ENCODE data around the gene EHHADH.
A peak's percentile ranks its signal among the peaks of the same experiment; 100 is the strongest.

Gene EHHADH

GRCh38 chr3:185172086-185173049 lies 81.5 kb downstream of the EHHADH start:
- Histone ChIP-seq H3K27me3 (ENCODE audit: control insufficient read depth in 5 of 5, insufficient read depth in 4 of 5, low read length in 5 of 5) (no peaks in the 10 kb centered on the region), H3K27ac (ENCODE audit: low read depth, low read length) (no peak overlapping the region), H3K4me1 (ENCODE audit: control insufficient read depth in 5 of 5, insufficient read depth in 5 of 5, low read length in 5 of 5) (peaks cover 0 to 14% (median 13%) of the 10 kb centered on the region in 5 donors), H3K36me3 (ENCODE audit: control insufficient read depth in 5 of 5, insufficient read depth in 5 of 5, low read length in 5 of 5) (no peaks in the 10 kb centered on the region), H3K9me3 (ENCODE audit: control insufficient read depth in 5 of 5, low read length in 5 of 5) (no peaks in the 10 kb centered on the region), H3K9ac (ENCODE audit: low read length in 5 of 5) (no peak overlapping the region), H3K4me3 (ENCODE audit: low read depth in 1 of 5, low read length in 5 of 5) (no peak overlapping the region)

- Histone ChIP-seq H3K27me3 (ENCODE audit: control insufficient read depth in 5 of 5, insufficient read depth in 4 of 5, low read length in 5 of 5) (no peaks in the 10 kb centered on the region), H3K4me3 (ENCODE audit: low read depth in 1 of 5, low read length in 5 of 5) (no peak overlapping the region), H3K27ac (ENCODE audit: low read depth, low read length) (no peak overlapping the region), H3K36me3 (ENCODE audit: control insufficient read depth in 5 of 5, insufficient read depth in 5 of 5, low read length in 5 of 5) (no peaks in the 10 kb centered on the region), H3K9me3 (ENCODE audit: control insufficient read depth in 5 of 5, low read length in 5 of 5) (no peaks in the 10 kb centered on the region), H3K4me1 (ENCODE audit: control insufficient read depth in 5 of 5, insufficient read depth in 5 of 5, low read length in 5 of 5) (no peaks in the 10 kb centered on the region), H3K9ac (ENCODE audit: low read length in 5 of 5) (no peak overlapping the region)
Observed at GRCh38 chr3:185164428-185165217, 89.2 kb downstream of the EHHADH start.

DNA sequence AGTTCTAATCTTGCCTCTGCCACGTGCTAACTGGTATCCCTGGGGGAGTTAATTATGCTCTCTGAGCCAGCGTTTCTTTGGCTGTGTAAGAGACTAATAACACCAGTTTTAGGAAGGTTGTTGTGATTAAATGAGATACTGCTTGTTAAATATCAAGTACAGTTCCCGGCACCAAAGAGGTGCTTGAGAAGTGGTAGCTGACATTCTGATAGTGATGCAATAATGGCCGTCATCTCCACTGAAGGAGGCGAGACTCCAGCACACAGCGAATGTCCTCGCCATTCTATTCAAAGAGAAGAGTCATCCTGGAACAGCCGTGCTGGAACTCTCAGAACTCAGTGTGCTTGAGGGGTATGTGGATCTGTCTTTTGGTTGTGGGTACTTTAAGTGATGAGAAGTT lies 91.2 kb downstream of the EHHADH start:
- no peak overlapping the region for H3K4me3 ChIP-seq (ENCODE audit: low read depth in 1 of 5, low read length in 5 of 5)
- no peaks in the 10 kb centered on the region for H3K27me3 ChIP-seq (ENCODE audit: control insufficient read depth in 5 of 5, insufficient read depth in 4 of 5, low read length in 5 of 5)
- no peak overlapping the region for H3K27ac ChIP-seq (ENCODE audit: low read depth, low read length)
- no peaks in the 10 kb centered on the region for H3K9me3 ChIP-seq (ENCODE audit: control insufficient read depth in 5 of 5, low read length in 5 of 5)
- H3K36me3 ChIP-seq (ENCODE audit: control insufficient read depth in 5 of 5, insufficient read depth in 5 of 5, low read length in 5 of 5) = no peaks in the 10 kb centered on the region
- no peaks in the 10 kb centered on the region for H3K4me1 ChIP-seq (ENCODE audit: control insufficient read depth in 5 of 5, insufficient read depth in 5 of 5, low read length in 5 of 5)
- H3K9ac ChIP-seq (ENCODE audit: low read length in 5 of 5) = no peak overlapping the region

DNA sequence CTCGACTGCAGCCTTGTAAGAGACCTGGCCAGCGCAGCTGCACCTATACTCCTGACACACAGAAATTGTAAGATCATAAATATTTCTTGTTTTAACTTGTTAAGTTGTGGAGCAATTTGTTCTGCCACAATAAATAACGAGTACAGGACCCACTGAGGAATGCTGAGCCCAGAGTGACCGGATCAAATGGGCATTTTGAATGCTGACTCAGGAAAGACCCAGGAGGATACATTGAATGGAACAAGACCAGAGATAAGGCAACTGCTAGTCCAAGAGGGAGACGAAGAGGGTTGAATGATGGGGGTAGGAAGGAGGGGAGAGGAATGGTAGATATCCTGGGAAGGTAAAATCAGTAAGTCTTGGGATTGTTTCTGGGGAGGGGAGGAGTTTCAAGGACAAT lies 92.1 kb downstream of the EHHADH start:
- H3K9me3 ChIP-seq (ENCODE audit: control insufficient read depth in 5 of 5, low read length in 5 of 5) = no peaks in the 10 kb centered on the region
- no peak overlapping the region for H3K4me3 ChIP-seq (ENCODE audit: low read depth in 1 of 5, low read length in 5 of 5)
- H3K27ac ChIP-seq (ENCODE audit: low read depth, low read length) = no peak overlapping the region
- H3K4me1 ChIP-seq (ENCODE audit: control insufficient read depth in 5 of 5, insufficient read depth in 5 of 5, low read length in 5 of 5) = no peaks in the 10 kb centered on the region
- no peaks in the 10 kb centered on the region for H3K27me3 ChIP-seq (ENCODE audit: control insufficient read depth in 5 of 5, insufficient read depth in 4 of 5, low read length in 5 of 5)
- H3K9ac ChIP-seq (ENCODE audit: low read length in 5 of 5) = no peak overlapping the region
- no peaks in the 10 kb centered on the region for H3K36me3 ChIP-seq (ENCODE audit: control insufficient read depth in 5 of 5, insufficient read depth in 5 of 5, low read length in 5 of 5)

DNA sequence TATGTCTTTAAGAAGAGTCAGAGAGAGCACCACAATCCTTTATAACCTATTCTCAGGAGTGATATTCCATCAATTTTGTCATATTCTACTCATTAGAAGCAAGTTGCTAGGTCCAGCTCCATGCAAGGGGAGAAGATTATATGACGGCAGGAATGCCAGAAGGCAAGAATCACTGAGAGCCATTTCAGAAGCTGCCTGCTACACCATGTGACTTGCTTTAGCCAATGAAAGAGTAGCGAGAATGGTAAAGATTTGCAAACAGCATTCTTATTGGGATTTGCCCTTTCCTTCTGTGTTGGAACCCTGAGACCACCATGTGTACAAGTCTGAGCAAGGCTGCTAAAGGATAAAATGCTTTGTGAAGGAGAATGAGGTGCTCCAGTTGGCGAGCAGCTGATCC lies 96.5 kb downstream of the EHHADH start:
- Histone ChIP-seq H3K27me3 (ENCODE audit: control insufficient read depth in 5 of 5, insufficient read depth in 4 of 5, low read length in 5 of 5) (peaks cover 0 to 3% (median 0%) of the 10 kb centered on the region in 5 donors), H3K4me1 (ENCODE audit: control insufficient read depth in 5 of 5, insufficient read depth in 5 of 5, low read length in 5 of 5) (peaks cover 0 to 17% (median 11%) of the 10 kb centered on the region in 5 donors), H3K36me3 (ENCODE audit: control insufficient read depth in 5 of 5, insufficient read depth in 5 of 5, low read length in 5 of 5) (no peaks in the 10 kb centered on the region), H3K9ac (ENCODE audit: low read length in 5 of 5) (no peak overlapping the region), H3K4me3 (ENCODE audit: low read depth in 1 of 5, low read length in 5 of 5) (no peak overlapping the region), H3K27ac (ENCODE audit: low read depth, low read length) (no peak overlapping the region), H3K9me3 (ENCODE audit: control insufficient read depth in 5 of 5, low read length in 5 of 5) (no peaks in the 10 kb centered on the region)

- Histone ChIP-seq H3K9me3 (ENCODE audit: control insufficient read depth in 5 of 5, low read length in 5 of 5) (no peaks in the 10 kb centered on the region), H3K9ac (ENCODE audit: low read length in 5 of 5) (no peak overlapping the region), H3K4me1 (ENCODE audit: control insufficient read depth in 5 of 5, insufficient read depth in 5 of 5, low read length in 5 of 5) (peaks cover 0 to 24% (median 15%) of the 10 kb centered on the region in 5 donors), H3K4me3 (ENCODE audit: low read depth in 1 of 5, low read length in 5 of 5) (no peak overlapping the region), H3K27me3 (ENCODE audit: control insufficient read depth in 5 of 5, insufficient read depth in 4 of 5, low read length in 5 of 5) (peaks cover 0 to 3% (median 0%) of the 10 kb centered on the region in 5 donors), H3K36me3 (ENCODE audit: control insufficient read depth in 5 of 5, insufficient read depth in 5 of 5, low read length in 5 of 5) (no peaks in the 10 kb centered on the region), H3K27ac (ENCODE audit: low read depth, low read length) (no peak overlapping the region)
Observed at GRCh38 chr3:185155678-185156077, 98.2 kb downstream of the EHHADH start.

DNA sequence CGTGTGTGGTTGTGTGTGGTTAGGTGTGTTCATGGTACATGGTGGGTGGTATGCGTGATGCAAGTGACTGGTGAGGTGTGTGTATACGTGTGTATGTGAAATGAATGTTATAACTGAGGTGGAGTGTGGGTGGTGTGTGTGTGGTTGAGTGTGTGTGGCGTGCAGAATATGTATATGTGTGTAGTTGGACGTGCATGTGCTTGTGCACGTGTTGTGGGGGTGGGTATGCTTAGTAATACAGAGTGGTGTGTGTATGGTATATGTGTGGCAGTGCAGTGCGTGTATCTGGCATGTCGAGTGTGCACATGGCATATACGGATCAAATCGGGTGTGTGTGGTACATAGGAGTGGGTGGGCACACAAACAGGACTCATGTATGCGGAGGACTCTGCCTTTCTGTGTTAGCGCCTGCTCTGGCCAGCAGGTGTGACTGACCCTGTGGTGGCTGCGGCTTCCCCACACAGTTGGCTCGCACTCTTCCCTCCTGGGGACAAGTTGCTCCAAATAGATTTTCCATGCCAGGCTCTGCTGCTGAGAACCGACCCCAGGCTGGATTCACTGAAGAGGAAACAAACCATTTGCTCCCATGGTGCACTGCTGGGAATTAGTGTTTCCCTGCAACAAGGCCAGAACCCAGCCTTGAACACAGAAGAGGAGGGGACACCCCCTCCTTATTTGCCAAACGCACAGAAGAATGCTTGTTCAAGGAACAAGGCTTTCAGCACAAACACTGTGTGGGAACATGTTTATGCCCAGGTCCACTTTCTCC lies 99.8 kb downstream of the EHHADH start:
- Histone ChIP-seq H3K27ac (ENCODE audit: low read depth, low read length) (no peak overlapping the region), H3K27me3 (ENCODE audit: control insufficient read depth in 5 of 5, insufficient read depth in 4 of 5, low read length in 5 of 5) (peaks cover 0 to 10% (median 0%) of the 10 kb centered on the region in 5 donors), H3K4me3 (ENCODE audit: low read depth in 1 of 5, low read length in 5 of 5) (peak overlapping the region; percentile 22 to 85 (median 75)), H3K36me3 (ENCODE audit: control insufficient read depth in 5 of 5, insufficient read depth in 5 of 5, low read length in 5 of 5) (no peaks in the 10 kb centered on the region), H3K9me3 (ENCODE audit: control insufficient read depth in 5 of 5, low read length in 5 of 5) (no peaks in the 10 kb centered on the region), H3K9ac (ENCODE audit: low read length in 5 of 5) (no peak overlapping the region), H3K4me1 (ENCODE audit: control insufficient read depth in 5 of 5, insufficient read depth in 5 of 5, low read length in 5 of 5) (peaks cover 0 to 24% (median 15%) of the 10 kb centered on the region in 5 donors)

DNA sequence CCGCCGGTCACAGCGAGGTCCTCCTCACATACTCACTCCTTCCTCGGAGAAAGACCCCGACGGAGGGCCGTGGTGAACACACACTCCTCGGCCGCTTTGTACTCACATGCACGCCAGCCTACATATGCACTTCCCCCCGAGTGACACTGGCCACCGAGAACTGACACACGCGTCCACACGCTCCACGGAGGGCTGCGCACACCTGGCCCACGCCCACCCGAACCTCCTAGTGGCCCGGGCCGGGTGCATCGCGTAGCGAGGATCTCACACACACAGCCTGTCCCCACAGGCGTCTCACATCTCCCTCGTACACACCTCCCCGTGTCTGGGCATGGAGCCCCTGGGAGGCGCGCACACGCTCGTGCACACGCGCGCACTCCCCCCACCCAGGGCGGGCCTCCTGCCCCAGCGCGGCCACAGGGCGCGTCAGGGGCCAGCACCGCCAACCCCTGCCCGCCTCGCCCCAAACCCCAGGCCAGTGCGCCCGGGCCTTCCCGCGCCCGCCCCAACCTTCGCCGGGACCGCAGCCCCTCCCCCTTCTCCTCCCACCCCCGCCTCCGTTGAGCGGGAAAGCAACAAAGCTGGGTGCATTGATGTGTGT lies 100.6 kb downstream of the EHHADH start:
- H3K27me3 ChIP-seq (ENCODE audit: control insufficient read depth in 5 of 5, insufficient read depth in 4 of 5, low read length in 5 of 5) = peaks cover 0 to 10% (median 0%) of the 10 kb centered on the region in 5 donors
- no peaks in the 10 kb centered on the region for H3K9me3 ChIP-seq (ENCODE audit: control insufficient read depth in 5 of 5, low read length in 5 of 5)
- H3K27ac ChIP-seq (ENCODE audit: low read depth, low read length) = no peak overlapping the region
- peak overlapping the region; percentile 58 to 85 (median 75) for H3K4me3 ChIP-seq (ENCODE audit: low read depth in 1 of 5, low read length in 5 of 5)
- peak overlapping the region in 3 of 5 donors; percentile 45 to 69 (median 67) for H3K9ac ChIP-seq (ENCODE audit: low read length in 5 of 5)
- peaks cover 0 to 24% (median 15%) of the 10 kb centered on the region in 5 donors for H3K4me1 ChIP-seq (ENCODE audit: control insufficient read depth in 5 of 5, insufficient read depth in 5 of 5, low read length in 5 of 5)
- H3K36me3 ChIP-seq (ENCODE audit: control insufficient read depth in 5 of 5, insufficient read depth in 5 of 5, low read length in 5 of 5) = no peaks in the 10 kb centered on the region

DNA sequence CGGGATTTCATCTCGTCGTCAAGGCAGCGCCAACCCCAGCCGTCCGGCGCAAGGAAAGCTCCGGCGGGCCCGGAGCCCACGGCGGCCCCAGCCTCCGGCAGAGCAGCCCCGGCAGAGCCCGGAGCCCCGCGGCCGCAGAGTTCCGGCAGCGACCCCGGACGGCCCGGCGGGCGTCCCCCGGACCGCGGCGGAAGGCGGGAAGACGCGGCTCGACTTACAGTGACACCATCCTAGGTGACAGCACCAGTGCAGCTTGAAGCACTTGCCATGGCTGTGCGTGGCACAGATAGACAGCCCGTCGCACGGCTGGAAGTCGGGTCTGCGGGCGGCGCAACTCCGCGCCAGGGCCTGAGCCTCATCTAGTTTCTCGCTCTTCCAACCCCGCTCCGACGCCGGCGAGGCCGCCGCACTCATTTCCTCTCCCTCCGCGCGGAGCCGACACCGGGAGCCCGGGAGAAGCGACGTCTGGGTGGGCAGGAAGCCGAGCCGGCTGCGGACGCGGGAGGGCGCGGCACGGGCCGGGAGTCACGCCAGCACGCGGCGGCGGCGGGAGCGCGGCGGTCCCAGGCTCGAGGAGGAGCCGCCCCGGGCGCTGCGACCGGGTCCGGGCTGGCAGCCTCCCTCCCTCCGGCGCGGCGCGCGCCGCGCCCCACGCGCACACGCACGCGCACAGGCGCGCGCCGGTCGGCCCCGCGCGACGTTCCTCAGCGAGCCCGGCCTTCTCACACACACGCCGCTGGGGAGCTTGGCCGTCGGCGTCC lies 101.3 kb downstream of the EHHADH start, which contains the start of gene C3orf70:
Gene C3orf70 (minus strand): TSS at position 651 of the 761 bp plus-strand sequence. CDS start 237 bp downstream, at position 414.
- Histone ChIP-seq H3K27ac (ENCODE audit: low read depth, low read length) (peak within 1 kb of the TSS; percentile 55), H3K9ac (ENCODE audit: low read length in 5 of 5) (peak within 1 kb of the TSS in 4 of 5 donors; percentile 4 to 70 (median 66)), H3K9me3 (ENCODE audit: control insufficient read depth in 5 of 5, low read length in 5 of 5) (no peaks in the 10 kb centered on the region), H3K36me3 (ENCODE audit: control insufficient read depth in 5 of 5, insufficient read depth in 5 of 5, low read length in 5 of 5) (no peaks in the 10 kb centered on the region), H3K4me3 (ENCODE audit: low read depth in 1 of 5, low read length in 5 of 5) (peak within 1 kb of the TSS; percentile 58 to 85 (median 75)), H3K27me3 (ENCODE audit: control insufficient read depth in 5 of 5, insufficient read depth in 4 of 5, low read length in 5 of 5) (peaks cover 0 to 10% (median 0%) of the 10 kb centered on the region in 5 donors), H3K4me1 (ENCODE audit: control insufficient read depth in 5 of 5, insufficient read depth in 5 of 5, low read length in 5 of 5) (peaks cover 0 to 24% (median 15%) of the 10 kb centered on the region in 5 donors)

All from subcutaneous abdominal adipose tissue (tissue), 5 donors.